ENCODE results near the gene APLNR.
"Not testable (repeated sequence)": the region's sequence is repeated elsewhere in the genome, so short reads cannot be mapped to it uniquely, and the experiment has no call there.

Gene APLNR

GRCh38 chr11:57237204-57237681 is at the start of gene APLNR:
TSS of gene APLNR (minus strand) at chr11:57237250. CDS start at chr11:57237004, 246 bp downstream.
- no peaks in the 10 kb centered on the region for H3K9me3 Mint-ChIP-seq

GRCh38 chr11:57283231-57283990 is 46.4 kb upstream of the APLNR start:
- DNase-seq (ENCODE audit: low spot score) = no peak

More at GRCh38 chr11:57237204-57237681, at the start of gene APLNR:
- Mint-ChIP-seq H3K4me3 (no peak within 1 kb of the TSS), H3K27ac (no peak within 1 kb of the TSS), H3K4me1 (ENCODE audit: low read depth) (peaks cover 6% of the 10 kb centered on the region), H3K36me3 (ENCODE audit: low read depth) (no peaks in the 10 kb centered on the region), H3K27me3 (ENCODE audit: low read depth) (peaks cover 36% of the 10 kb centered on the region)
- no peak for DNase-seq (ENCODE audit: low spot score)

GRCh38 chr11:57281546-57281945 is 44.5 kb upstream of the APLNR start:
- not testable (repeated sequence) for H3K27ac Mint-ChIP-seq; H3K9me3 Mint-ChIP-seq; H3K4me1 Mint-ChIP-seq (ENCODE audit: low read depth)

More at GRCh38 chr11:57283231-57283990, 46.4 kb upstream of the APLNR start:
- Mint-ChIP-seq H3K4me3 (no peak overlapping the region), H3K9me3 (no peaks in the 10 kb centered on the region), H3K27ac (no peak overlapping the region), H3K27me3 (ENCODE audit: low read depth) (no peaks in the 10 kb centered on the region), H3K4me1 (ENCODE audit: low read depth) (peaks cover 2% of the 10 kb centered on the region), H3K36me3 (ENCODE audit: low read depth) (no peaks in the 10 kb centered on the region)

GRCh38 chr11:57279116-57279515 is 42.1 kb upstream of the APLNR start:
- no peak for DNase-seq (ENCODE audit: low spot score)
- no peaks in the 10 kb centered on the region for H3K36me3 Mint-ChIP-seq (ENCODE audit: low read depth)
- H3K4me3 Mint-ChIP-seq = no peak overlapping the region
- no peaks in the 10 kb centered on the region for H3K9me3 Mint-ChIP-seq
- peaks cover 4% of the 10 kb centered on the region for H3K4me1 Mint-ChIP-seq (ENCODE audit: low read depth)
- peaks cover 10% of the 10 kb centered on the region for H3K27me3 Mint-ChIP-seq (ENCODE audit: low read depth)
- H3K27ac Mint-ChIP-seq = no peak overlapping the region

More at GRCh38 chr11:57281546-57281945, 44.5 kb upstream of the APLNR start:
- H3K36me3 Mint-ChIP-seq (ENCODE audit: low read depth); H3K27me3 Mint-ChIP-seq (ENCODE audit: low read depth); H3K4me3 Mint-ChIP-seq; DNase-seq (ENCODE audit: low spot score): not testable (repeated sequence)

GRCh38 chr11:57278721-57279095 is 41.7 kb upstream of the APLNR start:
- no peak overlapping the region for H3K4me3 Mint-ChIP-seq
- DNase-seq (ENCODE audit: low spot score) = no peak
- H3K27ac Mint-ChIP-seq = no peak overlapping the region
- H3K4me1 Mint-ChIP-seq (ENCODE audit: low read depth) = peaks cover 4% of the 10 kb centered on the region
- H3K36me3 Mint-ChIP-seq (ENCODE audit: low read depth) = no peaks in the 10 kb centered on the region
- H3K9me3 Mint-ChIP-seq = no peaks in the 10 kb centered on the region
- H3K27me3 Mint-ChIP-seq (ENCODE audit: low read depth) = peaks cover 10% of the 10 kb centered on the region

GRCh38 chr11:57277845-57278720 is 41.0 kb upstream of the APLNR start:
- Mint-ChIP-seq H3K36me3 (ENCODE audit: low read depth) (no peaks in the 10 kb centered on the region), H3K9me3 (no peaks in the 10 kb centered on the region), H3K4me1 (ENCODE audit: low read depth) (peaks cover 4% of the 10 kb centered on the region), H3K27me3 (ENCODE audit: low read depth) (peaks cover 10% of the 10 kb centered on the region), H3K4me3 (no peak overlapping the region), H3K27ac (no peak overlapping the region)
- peak; percentile 4 for DNase-seq (ENCODE audit: low spot score)

- no peak for DNase-seq (ENCODE audit: low spot score)
- Mint-ChIP-seq H3K4me1 (ENCODE audit: low read depth) (peaks cover 2% of the 10 kb centered on the region), H3K27me3 (ENCODE audit: low read depth) (peaks cover 10% of the 10 kb centered on the region), H3K4me3 (no peak overlapping the region), H3K36me3 (ENCODE audit: low read depth) (no peaks in the 10 kb centered on the region), H3K27ac (no peak overlapping the region), H3K9me3 (no peaks in the 10 kb centered on the region)
Observed at GRCh38 chr11:57276971-57277675, 40.1 kb upstream of the APLNR start.

- H3K4me1 Mint-ChIP-seq (ENCODE audit: low read depth) = peaks cover 2% of the 10 kb centered on the region
- H3K27ac Mint-ChIP-seq = no peak overlapping the region
Observed at GRCh38 chr11:57276169-57276970, 39.3 kb upstream of the APLNR start.

GRCh38 chr11:57275582-57275981 is 38.5 kb upstream of the APLNR start:
- Mint-ChIP-seq H3K36me3 (ENCODE audit: low read depth) (no peaks in the 10 kb centered on the region), H3K4me3 (no peak overlapping the region), H3K4me1 (ENCODE audit: low read depth) (peaks cover 2% of the 10 kb centered on the region), H3K27ac (no peak overlapping the region), H3K27me3 (ENCODE audit: low read depth) (peaks cover 10% of the 10 kb centered on the region), H3K9me3 (no peaks in the 10 kb centered on the region)
- DNase-seq (ENCODE audit: low spot score) = no peak

More at GRCh38 chr11:57276169-57276970, 39.3 kb upstream of the APLNR start:
- Mint-ChIP-seq H3K9me3 (no peaks in the 10 kb centered on the region), H3K4me3 (no peak overlapping the region), H3K27me3 (ENCODE audit: low read depth) (peaks cover 10% of the 10 kb centered on the region), H3K36me3 (ENCODE audit: low read depth) (no peaks in the 10 kb centered on the region)
- DNase-seq (ENCODE audit: low spot score) = no peak

- Mint-ChIP-seq H3K4me1 (ENCODE audit: low read depth) (peaks cover 2% of the 10 kb centered on the region), H3K4me3 (no peak overlapping the region), H3K36me3 (ENCODE audit: low read depth) (no peaks in the 10 kb centered on the region), H3K27me3 (ENCODE audit: low read depth) (peaks cover 10% of the 10 kb centered on the region), H3K27ac (no peak overlapping the region), H3K9me3 (no peaks in the 10 kb centered on the region)
- no peak for DNase-seq (ENCODE audit: low spot score)
Observed at GRCh38 chr11:57274904-57275498, 38.0 kb upstream of the APLNR start.

- Mint-ChIP-seq H3K36me3 (ENCODE audit: low read depth) (no peaks in the 10 kb centered on the region), H3K9me3 (no peaks in the 10 kb centered on the region), H3K27me3 (ENCODE audit: low read depth) (peaks cover 10% of the 10 kb centered on the region), H3K4me3 (no peak overlapping the region), H3K27ac (no peak overlapping the region), H3K4me1 (ENCODE audit: low read depth) (peaks cover 2% of the 10 kb centered on the region)
- no peak for DNase-seq (ENCODE audit: low spot score)
Observed at GRCh38 chr11:57273448-57274058, 36.5 kb upstream of the APLNR start.

GRCh38 chr11:57269571-57270021 is 32.5 kb upstream of the APLNR start:
- no peak overlapping the region for H3K4me3 Mint-ChIP-seq
- H3K4me1 Mint-ChIP-seq (ENCODE audit: low read depth) = no peaks in the 10 kb centered on the region
- peaks cover 16% of the 10 kb centered on the region for H3K9me3 Mint-ChIP-seq
- no peaks in the 10 kb centered on the region for H3K36me3 Mint-ChIP-seq (ENCODE audit: low read depth)
- H3K27ac Mint-ChIP-seq = no peak overlapping the region
- no peaks in the 10 kb centered on the region for H3K27me3 Mint-ChIP-seq (ENCODE audit: low read depth)
- no peak for DNase-seq (ENCODE audit: low spot score)
